HG03280 (cell line): ENCODE data around the gene SERINC2.
A peak's percentile ranks its signal among the peaks of the same experiment; 100 is the strongest.

ENCODE experiments used
- ATAC-seq: cut with Tn5 transposase; IDR thresholded peaks from one replicate; pipeline ENCODE4 v1.9.1; 2021; ENCODE audit warnings: mild to moderate bottlenecking, moderate library complexity; ENCODE audit not compliant: unreplicated experiment

SERINC2 gene

GRCh38 chr1:31412205-31412604 is 808 bp upstream of the SERINC2 start:
- ATAC-seq: no peak

GRCh38 chr1:31413405-31414001 is 490 bp downstream of the SERINC2 start:
- no peak for ATAC-seq

- no peak for ATAC-seq
These were observed 2.0 kb downstream of the SERINC2 start for GRCh38 chr1:31414980-31415370.

GRCh38 chr1:31415658-31416057 is 2.6 kb downstream of the SERINC2 start:
- ATAC-seq: no peak

GRCh38 chr1:31416101-31416736 is 3.2 kb downstream of the SERINC2 start:
- ATAC-seq: no peak

- no peak for ATAC-seq
These were observed 4.1 kb downstream of the SERINC2 start for GRCh38 chr1:31417148-31417547.

- ATAC-seq: no peak
These were observed 5.8 kb downstream of the SERINC2 start for GRCh38 chr1:31418626-31419323.

GRCh38 chr1:31420716-31421115 is 7.7 kb downstream of the SERINC2 start:
- ATAC-seq: no peak

GRCh38 chr1:31421371-31422040 is 8.5 kb downstream of the SERINC2 start:
- no peak for ATAC-seq

- ATAC-seq: no peak
These were observed 9.7 kb downstream of the SERINC2 start for GRCh38 chr1:31422505-31423319.

- peak; percentile 62 for ATAC-seq
These were observed 10.5 kb downstream of the SERINC2 start for GRCh38 chr1:31423418-31423947.

GRCh38 chr1:31424568-31424967 is 11.6 kb downstream of the SERINC2 start:
- no peak for ATAC-seq

- ATAC-seq: no peak
These were observed 12.5 kb downstream of the SERINC2 start for GRCh38 chr1:31425301-31426081.

- ATAC-seq: no peak
These were observed 13.4 kb downstream of the SERINC2 start for GRCh38 chr1:31426249-31426922.

- no peak for ATAC-seq
These were observed 14.3 kb downstream of the SERINC2 start for GRCh38 chr1:31427322-31427721.

GRCh38 chr1:31428436-31429221 is 15.6 kb downstream of the SERINC2 start:
- ATAC-seq: no peak

GRCh38 chr1:31429583-31429982 is 16.6 kb downstream of the SERINC2 start:
- no peak for ATAC-seq
